GM18951 (cell line): ENCODE results near the gene PIN4.

Experiments used
- POLR2A ChIP-seq: IDR thresholded peaks from 4 replicates; pipeline ENCODE4 v1.6.1; 2011; ENCODE audit warnings: mild to moderate bottlenecking; ENCODE audit not compliant: insufficient read length, insufficient read depth; ENCODE audit errors: extremely low read depth
- in situ Hi-C: fragments of 300-500 bp; cut with MboI; formaldehyde crosslinking; loops from one replicate; pipeline ENCODE4 v1.12.0; 2022; ENCODE audit warnings: low sequenced_read_pairs, mixed read lengths, inconsistent platforms; ENCODE audit not compliant: unreplicated experiment

Gene PIN4

DNA sequence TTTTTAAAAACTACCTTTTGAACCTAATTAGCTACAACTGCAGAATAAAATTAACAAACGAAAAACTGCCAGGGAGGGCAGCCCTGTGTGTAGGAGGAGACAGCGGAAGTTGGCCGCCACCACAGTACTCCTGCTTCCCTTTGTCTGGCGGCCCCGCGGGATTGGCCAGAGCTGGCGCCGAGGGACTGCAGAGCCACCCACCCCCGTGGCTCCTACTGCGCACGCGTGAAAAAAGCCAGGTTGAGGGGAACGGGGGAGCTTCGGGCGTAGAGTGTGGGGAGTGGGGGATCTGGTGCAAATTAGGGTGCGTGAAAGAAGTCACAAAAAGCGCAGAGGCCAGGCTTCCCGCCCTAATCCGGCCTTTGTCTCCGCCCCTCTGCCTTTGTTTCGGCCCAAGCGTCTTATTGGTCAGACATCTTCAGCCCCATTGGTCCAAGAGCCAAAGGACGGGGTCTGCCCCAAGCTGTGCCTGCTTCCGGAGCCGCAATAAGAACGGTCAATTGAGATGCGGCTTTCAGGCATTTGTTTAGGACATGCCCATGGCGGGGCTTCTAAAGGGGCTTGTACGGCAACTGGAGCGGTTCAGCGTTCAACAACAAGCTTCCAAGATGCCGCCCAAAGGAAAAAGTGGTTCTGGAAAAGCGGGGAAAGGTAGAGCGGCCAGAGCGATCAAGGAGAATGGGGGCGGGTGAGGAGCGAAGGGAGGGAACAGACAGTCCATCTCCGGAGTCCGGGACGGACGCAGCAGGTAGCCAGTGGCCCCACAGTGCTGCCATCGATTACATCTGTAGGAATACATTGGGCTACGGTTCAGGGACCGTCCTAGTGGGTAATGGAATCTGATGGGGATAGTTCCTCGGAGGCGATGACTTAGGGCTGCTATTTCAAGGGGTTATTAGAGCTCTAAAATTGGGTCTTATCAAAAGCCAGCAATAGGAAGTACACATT, at the start of gene PIN4:
Gene PIN4, plus strand, starts transcription at position 580 of the 948 bp plus-strand sequence. Its CDS starts 29 bp downstream, at position 609.
- in situ Hi-C loops, result no loop called here
- peak; percentile 61 for TF ChIP-seq POLR2A

- no peak for TF ChIP-seq POLR2A
- in situ Hi-C loops, result no loop called here
Measured at GRCh38 chrX:72132456-72132855, 49.1 kb upstream of the PIN4 start.

- no peak for TF ChIP-seq POLR2A
- in situ Hi-C loops, result no loop called here
Measured at GRCh38 chrX:72133851-72134546, 47.6 kb upstream of the PIN4 start.

- TF ChIP-seq POLR2A, result no peak
- in situ Hi-C loops, result no loop called here
Measured at GRCh38 chrX:72137846-72138495, 43.6 kb upstream of the PIN4 start.

DNA sequence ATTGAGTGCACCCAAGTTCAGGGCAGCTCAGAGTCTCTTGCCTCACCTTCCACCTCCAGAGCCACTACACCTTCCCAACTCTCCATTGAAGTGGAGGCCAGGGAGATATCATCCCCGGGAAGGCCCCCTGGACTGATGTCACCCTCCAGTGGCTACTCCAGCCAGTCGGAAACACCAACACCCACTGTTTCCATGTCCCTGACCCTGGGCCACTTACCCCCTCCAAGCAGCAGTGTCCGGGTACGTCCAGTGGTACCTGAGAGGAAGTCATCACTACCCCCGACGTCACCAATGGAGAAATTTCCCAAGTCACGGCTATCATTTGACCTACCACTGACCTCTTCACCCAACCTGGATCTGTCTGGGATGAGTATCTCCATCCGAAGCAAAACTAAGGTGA, 42.0 kb upstream of the PIN4 start:
- no peak for TF ChIP-seq POLR2A
- in situ Hi-C loops, result no loop called here

GRCh38 chrX:72141372-72142004, 40.1 kb upstream of the PIN4 start:
- in situ Hi-C loops, result no loop called here
- no peak for TF ChIP-seq POLR2A

GRCh38 chrX:72142094-72142793, 39.3 kb upstream of the PIN4 start:
- in situ Hi-C loops, result no loop called here
- no peak for TF ChIP-seq POLR2A

DNA sequence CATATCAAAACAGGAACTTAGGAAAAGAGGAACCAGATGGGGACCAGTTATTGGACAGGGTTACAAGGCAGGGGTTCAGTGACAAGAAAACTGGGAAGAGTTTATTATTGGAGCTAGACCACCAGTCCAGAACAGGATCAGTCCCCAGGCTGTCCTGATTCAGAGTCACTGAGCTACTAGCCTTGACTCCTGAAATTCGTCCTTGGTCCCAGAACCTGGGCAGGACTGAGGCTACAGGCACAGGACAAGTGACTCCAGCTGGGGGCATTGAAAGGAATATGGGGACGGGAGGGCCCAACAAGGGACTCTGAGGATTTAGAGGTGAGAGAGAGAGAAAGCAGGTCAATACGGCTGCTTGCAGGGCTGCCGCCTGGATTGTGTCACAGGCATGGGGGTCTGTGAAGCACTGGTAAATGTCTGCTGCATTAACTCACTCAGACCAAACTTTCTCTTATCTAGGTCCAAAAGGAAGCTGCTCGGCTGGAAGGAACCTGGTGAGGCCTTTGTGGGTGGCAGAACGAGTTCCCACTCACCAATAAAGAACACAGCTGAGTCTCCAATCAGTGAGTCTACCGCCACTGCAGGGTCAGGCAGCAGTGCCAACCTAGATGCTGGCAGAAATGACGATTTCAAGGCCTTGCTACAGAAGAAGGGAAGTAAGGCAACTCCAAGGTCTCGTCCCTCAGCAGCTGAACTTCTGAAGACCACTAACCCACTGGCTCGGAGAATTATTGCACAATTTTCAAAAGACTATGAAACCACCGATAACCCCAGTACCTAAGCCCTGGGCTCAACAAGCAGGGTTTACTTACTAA, 38.6 kb upstream of the PIN4 start:
- in situ Hi-C loops, result no loop called here
- no peak for TF ChIP-seq POLR2A

- in situ Hi-C loops, result no loop called here
- no peak for TF ChIP-seq POLR2A
Measured at GRCh38 chrX:72143609-72143907, 38.0 kb upstream of the PIN4 start.

GRCh38 chrX:72145181-72145580, 36.4 kb upstream of the PIN4 start:
- TF ChIP-seq POLR2A, result no peak
- in situ Hi-C loops, result no loop called here

- in situ Hi-C loops, result no loop called here
- no peak for TF ChIP-seq POLR2A
Measured at GRCh38 chrX:72146527-72146926, 35.0 kb upstream of the PIN4 start.

DNA sequence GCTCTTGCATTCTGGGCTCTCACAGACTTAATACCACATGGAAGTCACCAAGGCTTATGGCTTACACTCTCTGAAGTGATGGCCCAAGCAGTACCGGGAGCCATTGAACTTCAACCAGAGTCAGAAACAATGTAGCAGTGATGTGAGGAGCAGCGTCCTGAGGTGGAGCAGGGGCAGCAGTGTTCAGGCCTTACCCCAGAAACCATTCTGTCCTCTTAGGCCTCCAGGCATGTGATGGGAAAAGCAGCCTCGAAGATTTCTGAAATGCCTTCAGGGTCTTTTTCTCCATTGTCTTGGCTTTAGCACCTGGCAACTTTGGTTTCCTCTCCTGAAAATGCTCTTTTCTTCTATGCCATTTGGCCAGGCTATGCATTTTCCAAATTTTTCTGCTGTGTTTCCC, 22.8 kb upstream of the PIN4 start:
- no peak for TF ChIP-seq POLR2A
- in situ Hi-C loops, result no loop called here
